Measurements from ENCODE around the gene C1R. TPM values are rescaled to one million over a fixed set of nuclear protein-coding genes. Genes with fewer than 3 reads are reported as not detected.

Gene C1R
- polyA plus RNA-seq, 1 of the 3 experiments (the other 2 are of a cell fraction): 20.1 TPM

- H3K9ac ChIP-seq: no peak overlapping the region
- H3K79me2 ChIP-seq (ENCODE audit: insufficient read depth): no peaks in the 10 kb centered on the region
- H4K20me1 ChIP-seq (ENCODE audit: insufficient read depth): no peaks in the 10 kb centered on the region
- no peaks in the 10 kb centered on the region; the same call in 1 of the 2 replicates for H3K27me3 ChIP-seq (ENCODE audit: insufficient read depth)
- H3K27ac ChIP-seq (ENCODE audit: low read depth in 2 of 2, low read length in 1 of 2): no peak overlapping the region
- 58% methylated on average over 7 of the region's 7 CpGs for WGBS (ENCODE audit: low lambda C conversion rate)
- ChIA-PET CTCF (interaction anchor here (1.0 to 1.4 kb wide), 2 partner anchors 26 to 77 kb away, joined by 3 to 4 read pairs; no protein-coding TSS in a partner anchor), POLR2A (no interaction called here)
- H3K4me2 ChIP-seq: no peak overlapping the region
- no peak overlapping the region for H2AFZ ChIP-seq (ENCODE audit: low read depth)
- no peak overlapping the region for H3K4me3 ChIP-seq (ENCODE audit: low read depth in 2 of 2, low read length in 1 of 2)
- no peaks in the 10 kb centered on the region for H3K9me2 ChIP-seq
- TF ChIP-seq PBX3 (IDR thresholded peaks at IDR 0.05): no peak
- TF ChIP-seq SMC3 (IDR thresholded peaks at IDR 0.05; ENCODE audit: low read depth, low read length): no peak
- no peak for TF ChIP-seq MAX (IDR thresholded peaks at IDR 0.05; ENCODE audit: low read depth)
- no peak for TF ChIP-seq GATA2 (CRISPR knock-in tag; IDR thresholded peaks at IDR 0.05)
- no peak for TF ChIP-seq EZH2phosphoT487 (IDR thresholded peaks at IDR 0.05; ENCODE audit: borderline replicate concordance, low read depth)
- TF ChIP-seq GABPA (IDR thresholded peaks at IDR 0.05; ENCODE audit: low read depth): no peak
- TF ChIP-seq TEAD4 (IDR thresholded peaks at IDR 0.05; ENCODE audit: borderline replicate concordance, insufficient read depth): no peak
- TF ChIP-seq MEF2A (IDR thresholded peaks at IDR 0.05; ENCODE audit: borderline replicate concordance, low read depth): no peak
- TF ChIP-seq TCF12 (IDR thresholded peaks at IDR 0.05): no peak
- TF ChIP-seq NFIC (IDR thresholded peaks at IDR 0.05; ENCODE audit: borderline replicate concordance): no peak
- H3K4me1 ChIP-seq (ENCODE audit: control insufficient read depth in 1 of 2, insufficient read depth in 2 of 2, low read depth in 1 of 2, low read length in 1 of 2): no peaks in the 10 kb centered on the region; a peak in 1 of 4 replicates
- H3K36me3 ChIP-seq (replicated peaks in 1 of 2; ENCODE audit: control insufficient read depth in 1 of 2, insufficient read depth in 2 of 2, low read length in 1 of 2): no peaks in the 10 kb centered on the region
- H3K9me3 ChIP-seq: no peaks in the 10 kb centered on the region
- no peaks in the 10 kb centered on the region for H3F3A ChIP-seq (replicated peaks; ENCODE audit: insufficient read depth)
- DNase-seq: no peak
Measured at GRCh38 chr12:7065073-7065623, 27.1 kb downstream of the C1R start.

GRCh38 chr12:7064516-7064915, 27.7 kb downstream of the C1R start:
- CTCF ChIA-PET: interaction anchor here (0.9 to 1.2 kb wide), 2 partner anchors 11 to 100 kb away, joined by 3 read pairs; no protein-coding TSS in a partner anchor
- WGBS (ENCODE audit: low lambda C conversion rate): 68% methylated on average over 3 of the region's 3 CpGs
- POLR2A ChIA-PET: no interaction called here
- TF ChIP-seq PBX3 (IDR thresholded peaks at IDR 0.05) (no peak), SIN3A (IDR thresholded peaks at IDR 0.05; ENCODE audit: borderline replicate concordance, low read depth, low read length) (no peak), USF2 (IDR thresholded peaks at IDR 0.05; ENCODE audit: borderline replicate concordance, low read depth, low read length) (no peak), RFX5 (IDR thresholded peaks at IDR 0.05; ENCODE audit: low read length) (no peak), REST (IDR thresholded peaks at IDR 0.05; ENCODE audit: low read depth, low read length) (no peak), CHD2 (IDR thresholded peaks at IDR 0.05; ENCODE audit: low read length, partially characterized antibody) (no peak), RCOR1 (IDR thresholded peaks at IDR 0.05; ENCODE audit: low read length) (no peak), ELF1 (IDR thresholded peaks at IDR 0.05) (no peak), JUND (IDR thresholded peaks at IDR 0.05) (no peak), EZH2phosphoT487 (IDR thresholded peaks at IDR 0.05; ENCODE audit: borderline replicate concordance, low read depth) (no peak), MXI1 (IDR thresholded peaks at IDR 0.05; ENCODE audit: low read depth, low read length) (no peak), FOSL2 (IDR thresholded peaks at IDR 0.05; ENCODE audit: borderline replicate concordance, low read depth) (no peak), TAF1 (IDR thresholded peaks at IDR 0.05; ENCODE audit: borderline replicate concordance, low read depth, low read length) (no peak), GATA2 (CRISPR knock-in tag; IDR thresholded peaks at IDR 0.05) (no peak), TCF12 (IDR thresholded peaks at IDR 0.05) (no peak), NRF1 (IDR thresholded peaks at IDR 0.05; ENCODE audit: low read depth, low read length) (no peak)

More at GRCh38 chr12:7064516-7064915, 27.7 kb downstream of the C1R start:
- Histone ChIP-seq H3K4me2 (no peak overlapping the region), H3K4me1 (ENCODE audit: control insufficient read depth in 1 of 2, insufficient read depth in 2 of 2, low read depth in 1 of 2, low read length in 1 of 2) (no peaks in the 10 kb centered on the region; a peak in 1 of 4 replicates), H3K27me3 (ENCODE audit: insufficient read depth) (peaks cover 5% of the 10 kb centered on the region; the same call in 1 of the 2 replicates), H2AFZ (ENCODE audit: low read depth) (no peak overlapping the region), H3K36me3 (replicated peaks in 1 of 2; ENCODE audit: control insufficient read depth in 1 of 2, insufficient read depth in 2 of 2, low read length in 1 of 2) (no peaks in the 10 kb centered on the region), H3K4me3 (ENCODE audit: low read depth in 2 of 2, low read length in 1 of 2) (no peak overlapping the region), H3K9me2 (no peaks in the 10 kb centered on the region), H3K79me2 (ENCODE audit: insufficient read depth) (no peaks in the 10 kb centered on the region), H3F3A (replicated peaks; ENCODE audit: insufficient read depth) (no peaks in the 10 kb centered on the region), H3K27ac (ENCODE audit: low read depth in 2 of 2, low read length in 1 of 2) (no peak overlapping the region), H3K9ac (no peak overlapping the region), H4K20me1 (ENCODE audit: insufficient read depth) (no peaks in the 10 kb centered on the region), H3K9me3 (no peaks in the 10 kb centered on the region)
- no peak for DNase-seq

Data from SK-N-SH (cell line).